ENCODE measurements around the gene APOO. TPM values are rescaled to one million over a fixed set of nuclear protein-coding genes. Genes with fewer than 3 reads are reported as not detected.

Gene APOO
- total RNA-seq, 1 donor from 2014 or later: 6.7 TPM

DNA sequence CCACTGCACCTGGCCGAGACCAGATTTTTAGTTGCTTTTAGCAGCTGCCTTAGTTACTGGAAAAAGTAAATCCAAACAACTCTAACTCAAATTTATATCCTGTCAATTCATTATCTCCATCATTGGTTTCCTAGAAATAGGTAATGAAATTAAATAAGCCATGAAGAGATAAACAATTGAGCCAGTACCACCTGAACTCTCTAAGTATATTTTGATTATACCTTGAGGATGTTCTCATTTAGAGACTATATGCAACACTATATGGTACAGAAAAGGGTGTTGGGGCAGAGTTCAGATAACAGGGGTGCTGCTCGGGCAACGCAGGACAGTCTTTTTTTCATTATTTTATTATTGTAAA lies 89.8 kb downstream of the APOO start:
- no peak for DNase-seq

DNA sequence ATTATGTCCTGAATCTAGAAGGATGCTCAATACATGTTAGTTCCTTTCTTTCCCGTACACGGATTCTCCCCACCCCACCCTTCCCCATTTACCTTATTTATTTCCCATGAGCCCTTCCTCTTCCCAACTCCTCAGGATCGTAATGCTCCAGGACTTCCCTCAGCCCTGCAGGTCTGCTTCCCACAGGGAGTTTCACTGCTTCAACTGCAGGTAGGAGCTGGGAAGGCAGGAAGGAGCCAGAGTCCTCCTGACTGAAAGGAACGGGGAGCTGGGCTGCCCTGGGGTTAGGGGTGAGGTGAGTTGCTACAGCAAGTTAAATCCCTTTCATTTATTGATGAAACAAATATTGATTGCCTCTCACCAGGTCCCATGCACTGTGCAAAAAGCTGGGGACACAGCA lies 91.6 kb downstream of the APOO start:
- DNase-seq: no peak

DNA sequence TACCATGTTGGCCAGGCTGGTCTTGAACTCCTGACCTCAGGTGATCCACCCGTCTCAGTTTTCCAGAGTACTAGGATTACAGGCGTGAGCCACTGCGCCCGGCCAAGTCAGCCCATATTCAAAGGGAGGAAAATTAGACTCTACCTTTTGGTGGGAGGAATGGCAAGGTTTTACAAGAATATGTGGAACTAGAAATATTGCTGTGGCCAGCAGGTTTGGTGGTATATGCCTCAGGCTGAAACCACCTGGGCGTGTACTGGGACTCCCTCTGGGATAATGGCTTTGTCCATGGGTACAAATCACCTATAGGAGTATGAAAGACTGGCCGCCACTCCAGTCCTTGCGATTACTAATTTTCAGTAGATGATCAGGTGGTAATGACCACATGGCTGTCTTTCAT lies 92.4 kb downstream of the APOO start:
- no peak for DNase-seq

DNA sequence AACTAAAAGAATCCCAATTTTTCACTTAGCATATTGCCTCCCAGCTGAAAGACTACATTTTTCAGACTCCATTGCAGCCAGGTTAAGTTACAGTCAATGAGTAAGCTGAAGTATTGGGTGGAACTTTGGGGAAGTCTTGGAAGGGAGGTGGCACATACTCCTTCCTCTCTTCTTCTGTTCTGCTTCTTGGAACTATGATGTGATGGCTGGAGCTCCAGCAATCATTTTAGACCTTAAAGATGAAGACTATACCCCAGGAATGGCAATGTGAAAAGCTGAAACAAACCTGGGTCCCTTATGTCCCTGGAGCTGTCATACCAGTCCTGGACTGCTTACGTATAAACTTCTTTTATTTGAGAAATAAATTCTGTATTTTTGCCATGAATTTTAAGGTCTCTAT lies 93.9 kb downstream of the APOO start:
- DNase-seq: no peak

DNA sequence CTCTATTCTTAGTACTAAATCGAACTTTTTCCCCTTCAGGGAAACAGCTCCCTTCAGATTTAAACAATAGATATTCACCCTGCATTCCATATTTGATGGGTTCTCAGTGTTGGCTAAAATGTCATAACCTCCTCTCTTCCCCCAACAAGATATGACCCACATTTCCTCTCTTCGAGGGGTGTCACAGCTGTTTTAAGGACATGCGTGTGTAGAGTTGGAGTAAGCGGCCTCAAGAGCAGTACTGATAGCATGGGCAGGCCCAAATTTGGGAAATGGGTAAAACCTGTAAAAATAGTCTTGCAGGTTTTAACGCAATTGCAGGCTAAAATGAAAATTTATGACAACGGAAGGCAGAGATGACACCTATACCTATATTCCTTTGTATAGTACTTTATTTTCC lies 96.1 kb downstream of the APOO start:
- DNase-seq: no peak

DNA sequence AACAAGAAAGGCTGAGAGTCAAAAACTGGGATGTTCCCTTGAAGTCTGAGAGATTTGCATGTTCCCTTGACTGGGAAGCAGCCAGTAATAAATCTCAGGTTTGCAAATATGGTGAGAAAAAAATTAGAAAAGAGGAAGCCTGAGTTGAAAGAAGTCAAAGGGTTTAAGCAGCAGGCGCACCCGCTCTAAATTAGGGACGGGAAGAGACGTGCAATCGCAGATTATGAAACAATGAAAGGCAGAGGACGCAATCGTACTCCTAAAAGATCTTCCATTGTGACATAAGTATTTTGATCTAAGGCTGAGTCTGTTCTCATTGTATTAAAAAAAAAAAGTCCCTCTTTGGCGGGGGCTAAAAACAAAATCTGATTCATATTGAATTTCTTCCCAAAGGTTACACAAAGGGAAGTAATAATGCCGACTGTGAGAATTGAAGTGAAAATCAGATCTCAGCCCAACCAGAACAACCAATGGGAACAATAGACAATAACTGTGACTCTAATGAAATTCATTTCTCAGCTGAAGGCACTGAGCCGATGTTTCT lies 96.6 kb downstream of the APOO start:
- DNase-seq: peak; percentile 15

DNA sequence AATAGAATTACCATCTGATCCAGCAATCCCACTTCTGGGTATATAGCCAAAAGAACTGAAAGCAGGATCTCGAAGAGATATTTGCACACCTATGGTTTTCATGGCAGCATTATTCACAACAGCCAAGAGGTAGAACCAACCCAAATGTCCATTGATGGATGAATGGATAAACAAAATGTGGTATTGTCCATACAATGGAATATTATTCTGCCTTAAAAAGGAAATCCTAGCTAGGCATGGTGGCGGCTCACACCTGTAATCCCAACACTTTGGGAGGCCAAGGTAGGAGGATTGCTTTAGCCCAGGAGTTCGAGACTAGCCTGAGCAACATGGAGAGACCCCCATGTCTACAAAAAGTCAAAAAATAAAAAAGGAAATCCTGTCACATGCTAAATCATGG lies 97.5 kb downstream of the APOO start:
- no peak for DNase-seq

DNA sequence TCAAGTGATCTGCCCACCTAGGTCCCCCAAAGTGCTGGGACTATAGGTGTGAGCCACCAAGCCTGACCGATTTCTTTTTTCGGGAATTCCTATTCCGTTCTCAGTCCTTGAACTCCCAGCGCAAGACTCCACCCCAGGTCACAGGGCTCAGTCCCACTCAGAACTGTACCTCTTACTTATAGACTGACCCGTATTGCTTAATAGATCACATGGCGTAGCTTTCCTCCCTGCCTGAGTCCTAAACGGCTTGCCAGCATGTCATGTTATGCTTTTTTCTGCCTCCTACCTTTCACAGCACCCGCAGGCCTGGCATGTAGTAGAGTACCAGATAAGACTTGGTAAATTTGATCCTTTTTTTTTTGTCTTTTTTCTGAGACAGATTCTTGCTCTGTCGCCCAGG lies 102.3 kb downstream of the APOO start:
- DNase-seq: no peak

DNA sequence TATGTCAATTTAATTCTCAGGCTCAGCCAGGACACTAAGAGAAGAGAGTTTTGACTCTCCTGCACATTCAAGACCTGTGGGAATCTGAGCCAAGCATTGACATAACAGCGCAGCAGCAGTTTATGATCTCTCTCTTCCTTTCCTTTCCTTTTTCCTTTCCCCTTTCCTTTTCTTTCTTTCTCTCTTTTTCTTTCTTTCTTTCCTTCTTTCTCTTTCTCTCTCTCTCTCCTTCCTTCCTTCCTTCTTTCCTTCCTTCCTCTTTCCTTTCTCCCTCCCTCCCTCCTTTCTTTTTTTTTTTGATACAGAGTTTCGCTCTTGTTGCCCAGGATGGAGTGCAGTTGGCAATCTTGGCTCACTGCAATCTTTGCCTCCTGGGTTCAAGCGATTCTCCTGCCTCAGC lies 103.2 kb downstream of the APOO start:
- DNase-seq: no peak

DNA sequence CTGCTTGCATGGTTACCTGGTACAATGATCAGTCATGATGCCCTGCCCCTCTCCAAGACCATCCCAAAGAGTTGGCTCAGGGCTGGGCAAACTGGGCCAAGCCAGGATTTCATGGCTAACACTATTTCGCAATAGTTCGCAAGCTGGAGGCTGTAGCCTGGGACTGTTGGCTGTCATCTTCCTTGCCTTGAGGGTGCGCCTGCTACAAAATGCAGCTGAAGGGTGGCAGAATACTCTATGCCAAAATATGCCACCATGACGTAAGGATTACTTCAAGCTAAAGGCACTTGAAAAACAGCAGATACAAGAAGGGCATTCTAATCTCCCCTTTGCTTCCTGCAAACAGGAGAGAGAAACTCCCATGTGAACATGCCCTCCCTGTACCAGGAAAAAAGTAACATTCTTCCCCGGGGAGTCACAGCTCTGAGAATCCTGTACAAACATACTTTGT lies 103.8 kb downstream of the APOO start:
- no peak for DNase-seq

DNA sequence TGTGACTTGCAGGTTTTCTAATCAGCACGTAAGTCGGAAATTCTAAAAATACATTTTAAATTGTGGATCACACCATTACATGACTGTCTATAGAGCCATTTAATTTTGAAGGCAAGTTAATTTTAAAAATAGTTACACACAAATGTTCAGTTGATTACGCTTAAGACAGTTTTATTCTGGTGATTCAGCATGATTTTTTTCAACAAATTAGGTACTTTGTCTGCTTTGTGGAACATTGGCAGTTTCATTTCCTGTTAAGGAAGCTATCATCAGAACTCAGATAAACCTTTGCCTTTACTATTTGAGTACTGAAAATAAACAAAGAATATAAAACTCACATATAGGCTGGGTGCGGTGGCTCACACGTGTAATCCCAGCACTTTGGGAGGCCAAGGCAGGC lies 105.3 kb downstream of the APOO start:
- no peak for DNase-seq

DNA sequence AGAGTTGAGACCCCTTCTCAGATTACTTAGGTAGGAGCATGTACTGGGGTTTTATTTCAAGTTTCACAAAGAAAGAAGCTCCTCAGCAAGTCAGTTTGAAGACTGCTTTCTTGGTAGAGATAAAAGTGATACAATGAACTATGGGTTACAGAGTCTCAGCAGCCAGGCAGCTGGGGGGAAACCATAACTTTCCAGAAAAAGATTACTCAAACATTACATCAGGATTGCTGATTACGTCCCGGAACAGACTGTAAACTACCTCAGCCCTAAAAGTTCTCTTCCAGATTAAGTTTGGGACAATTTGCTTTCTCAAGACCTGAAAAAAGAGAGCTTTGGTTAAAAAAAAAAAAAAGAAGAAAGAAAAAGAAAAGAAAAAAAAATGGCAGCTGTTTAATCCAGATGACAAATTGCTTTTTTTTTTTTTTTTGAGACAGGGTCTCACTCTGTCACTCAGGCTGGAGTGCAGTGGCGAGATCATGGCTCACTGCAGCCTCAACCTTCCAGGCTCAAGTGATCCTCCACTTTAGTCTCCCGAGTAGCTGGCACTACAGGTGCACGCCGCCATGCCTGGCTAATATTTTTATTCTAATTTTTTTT lies 108.2 kb downstream of the APOO start:
- DNase-seq: no peak

DNA sequence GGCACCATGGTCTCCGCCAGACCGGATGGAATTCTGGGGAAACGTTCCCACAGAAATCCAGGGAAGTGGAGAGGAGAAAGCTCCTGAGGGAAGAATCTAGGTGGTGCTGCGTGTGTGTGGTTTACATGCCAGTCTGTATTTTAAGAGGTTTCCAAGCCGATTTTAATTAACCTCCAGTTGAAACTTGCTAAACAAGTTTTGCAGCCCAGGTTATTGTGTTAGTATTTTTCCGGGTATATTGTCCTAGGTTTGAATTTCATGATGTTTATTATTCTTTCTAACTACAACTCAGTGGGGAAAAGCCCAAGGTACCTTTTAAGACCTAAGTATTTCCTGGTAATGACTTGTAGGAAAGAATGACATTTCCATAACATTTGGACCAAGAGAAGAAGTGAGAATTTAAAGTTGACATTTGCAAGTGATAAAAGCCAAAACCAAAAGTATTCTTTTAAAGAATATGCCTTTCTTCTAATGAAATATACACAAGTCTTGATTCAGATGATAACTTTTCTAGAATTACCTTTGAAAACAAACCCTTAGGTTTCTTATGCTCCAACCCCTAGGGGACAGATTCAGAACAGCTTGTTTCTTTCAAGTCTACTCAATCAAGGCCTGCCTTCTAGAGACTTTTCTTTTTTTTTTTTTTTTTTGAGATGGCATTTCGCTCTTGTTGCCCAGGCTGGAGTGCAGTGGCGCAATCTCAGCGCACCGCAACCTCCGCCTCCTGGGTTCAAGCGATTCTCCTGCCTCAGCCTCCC lies 110.2 kb downstream of the APOO start:
- DNase-seq: no peak

DNA sequence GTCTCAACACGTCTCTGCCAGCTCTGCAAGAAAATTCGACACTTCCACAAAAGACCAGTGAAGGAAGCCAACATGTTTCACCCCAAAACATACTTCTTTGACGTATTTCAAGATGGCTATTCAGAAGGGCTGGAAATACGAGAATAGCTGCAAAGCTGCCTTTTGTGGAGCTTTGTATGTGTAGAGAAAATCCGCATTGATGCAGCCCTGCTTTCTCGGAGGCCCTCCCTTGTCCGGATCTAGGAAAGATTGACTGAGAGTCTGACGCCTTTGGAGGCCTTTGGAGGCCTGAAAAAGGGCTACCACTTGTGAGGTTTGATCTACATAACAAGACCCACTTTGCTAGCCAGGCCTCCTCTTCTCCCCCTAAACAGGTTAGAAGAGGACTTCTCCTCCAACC lies 112.5 kb downstream of the APOO start:
- DNase-seq: no peak

DNA sequence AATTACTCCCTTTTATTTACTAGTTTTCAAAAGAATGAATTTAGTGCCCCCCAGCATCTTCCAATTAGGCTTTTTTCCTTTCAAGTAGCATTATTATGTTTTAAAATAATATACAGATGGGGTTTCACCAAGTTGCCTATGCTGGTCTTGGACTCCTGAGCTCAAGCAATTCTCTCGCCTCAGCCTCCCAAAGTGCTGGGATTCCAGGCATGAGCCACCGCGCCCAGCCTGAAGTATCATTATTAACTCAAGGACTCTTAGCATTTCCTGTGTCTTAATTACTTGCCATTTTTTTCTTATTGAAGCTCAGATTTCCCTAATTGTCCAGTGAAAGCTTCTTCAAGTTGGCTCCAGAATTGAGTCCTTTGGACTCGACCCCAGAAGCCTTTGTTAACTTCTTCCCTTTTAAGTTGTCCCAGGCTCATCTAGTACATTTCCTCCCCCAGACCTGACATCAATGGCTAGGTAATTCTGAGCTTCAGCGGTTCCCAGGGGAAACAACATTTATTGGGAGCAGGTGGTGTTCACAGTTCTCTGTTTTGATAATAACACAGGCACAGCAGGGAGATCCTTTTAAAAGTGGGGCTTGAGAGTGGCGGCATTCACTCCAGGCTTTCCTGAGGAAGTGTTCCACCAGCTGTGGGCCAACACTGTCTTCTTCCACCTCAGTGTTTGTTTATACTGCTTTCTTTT lies 114.7 kb downstream of the APOO start:
- no peak for DNase-seq

DNA sequence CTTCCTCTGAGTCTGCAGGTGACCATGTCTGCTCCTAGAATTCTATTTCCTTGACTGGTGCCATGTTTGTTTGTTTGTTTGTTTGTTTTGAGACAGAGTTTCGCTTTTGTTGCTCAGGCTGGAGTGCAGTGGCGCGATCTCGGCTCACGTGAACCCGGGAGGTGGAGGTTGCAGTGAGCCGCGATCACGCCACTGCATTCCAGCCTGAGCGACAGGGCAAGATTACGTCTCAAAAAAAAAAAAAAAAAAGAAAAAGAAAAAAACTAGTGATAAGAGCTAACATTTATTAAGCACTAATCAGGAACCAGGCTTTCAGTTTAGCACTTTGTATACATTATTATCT lies 117.6 kb downstream of the APOO start:
- no peak for DNase-seq

DNA sequence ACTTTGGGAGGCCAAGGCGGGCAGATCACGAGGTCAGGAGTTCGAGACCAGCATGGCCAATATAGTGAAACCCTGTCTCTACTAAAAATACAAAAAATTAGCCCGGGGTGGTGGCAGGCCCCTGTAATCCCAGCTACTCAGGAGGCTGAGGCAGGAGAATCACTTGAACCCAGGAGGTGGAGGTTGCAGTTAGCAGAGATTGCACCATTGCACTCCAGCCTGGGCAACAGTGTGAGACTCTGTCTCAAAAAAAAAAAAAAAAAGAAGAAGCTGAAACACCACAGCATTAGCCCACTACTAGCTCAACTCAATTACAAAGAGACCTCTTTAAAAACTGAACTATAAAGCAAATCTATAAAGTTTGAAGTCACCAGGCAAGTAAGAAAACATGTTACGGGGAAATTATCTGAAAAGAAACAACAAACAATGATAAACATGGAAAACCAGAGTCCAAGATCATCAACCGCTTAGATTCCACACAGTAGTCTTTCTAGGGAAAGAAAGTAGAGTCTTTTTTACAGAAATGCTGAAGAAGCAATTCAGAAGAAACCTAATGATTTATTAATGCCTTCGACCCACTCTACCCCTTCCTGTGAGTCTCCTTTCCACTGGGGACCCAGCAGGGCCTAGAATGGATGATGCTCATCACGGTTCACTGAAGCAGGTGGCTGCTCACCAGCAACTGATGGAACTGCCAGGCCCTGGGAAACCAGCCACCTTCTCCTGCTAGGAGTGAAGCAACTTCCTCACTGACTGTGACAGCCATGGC lies 118.2 kb downstream of the APOO start:
- DNase-seq: no peak

DNA sequence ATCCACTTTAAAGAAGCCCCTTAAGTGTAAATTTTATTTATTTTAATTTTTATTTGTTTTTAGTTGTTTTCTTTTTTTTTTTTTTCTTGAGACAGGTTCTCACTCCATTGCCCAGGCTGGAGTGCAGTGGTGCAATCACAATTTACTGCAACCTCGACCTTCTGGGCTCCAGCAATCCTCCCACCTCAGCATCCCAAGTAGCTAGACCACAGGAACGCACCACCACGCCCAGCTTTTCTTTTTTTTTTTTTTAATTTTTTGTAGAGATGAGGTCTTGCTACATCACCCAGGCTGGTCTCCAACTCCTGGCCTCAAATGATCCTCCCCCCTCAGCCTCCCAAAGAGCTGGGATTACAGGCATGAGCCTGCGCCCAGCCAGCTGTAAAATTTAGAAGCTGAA lies 118.8 kb downstream of the APOO start:
- DNase-seq: no peak

DNA sequence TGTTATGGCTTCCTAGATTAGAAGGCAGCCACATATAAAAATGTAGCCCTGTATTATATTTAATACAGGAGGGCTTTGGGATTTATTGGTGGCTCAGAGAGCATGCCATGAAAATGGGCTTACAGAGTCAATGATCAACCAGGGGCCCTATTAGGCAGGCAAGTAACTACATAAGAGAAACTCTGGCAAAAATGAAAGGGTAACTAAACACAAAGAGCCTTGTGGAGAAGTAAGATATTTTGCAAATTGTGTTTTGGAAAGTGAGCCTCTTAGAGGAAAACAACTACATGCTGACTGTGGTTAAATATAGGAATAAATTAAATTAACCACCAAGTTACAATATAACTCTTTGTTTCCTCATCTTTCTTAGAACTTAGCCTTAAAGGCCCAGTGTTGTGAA lies 119.2 kb downstream of the APOO start:
- DNase-seq: no peak

DNA sequence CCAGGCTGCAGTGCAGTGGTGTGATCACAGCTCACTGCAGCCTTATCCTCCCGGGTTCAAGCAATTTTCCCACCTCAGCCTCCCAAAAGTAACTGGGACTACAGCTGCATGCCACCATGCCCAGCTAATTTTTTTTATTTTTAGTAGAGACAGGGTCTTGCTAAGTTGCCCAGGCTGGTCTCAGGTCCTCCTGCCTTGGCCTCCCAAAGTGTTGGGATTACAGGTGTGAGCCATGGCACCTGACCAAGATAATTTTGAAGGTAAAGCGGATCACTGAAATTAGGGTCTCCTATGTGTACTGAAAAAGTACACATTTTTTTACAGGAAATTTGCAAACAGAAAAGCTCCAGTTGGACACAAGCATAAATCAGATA lies 120.0 kb downstream of the APOO start:
- no peak for DNase-seq

DNA sequence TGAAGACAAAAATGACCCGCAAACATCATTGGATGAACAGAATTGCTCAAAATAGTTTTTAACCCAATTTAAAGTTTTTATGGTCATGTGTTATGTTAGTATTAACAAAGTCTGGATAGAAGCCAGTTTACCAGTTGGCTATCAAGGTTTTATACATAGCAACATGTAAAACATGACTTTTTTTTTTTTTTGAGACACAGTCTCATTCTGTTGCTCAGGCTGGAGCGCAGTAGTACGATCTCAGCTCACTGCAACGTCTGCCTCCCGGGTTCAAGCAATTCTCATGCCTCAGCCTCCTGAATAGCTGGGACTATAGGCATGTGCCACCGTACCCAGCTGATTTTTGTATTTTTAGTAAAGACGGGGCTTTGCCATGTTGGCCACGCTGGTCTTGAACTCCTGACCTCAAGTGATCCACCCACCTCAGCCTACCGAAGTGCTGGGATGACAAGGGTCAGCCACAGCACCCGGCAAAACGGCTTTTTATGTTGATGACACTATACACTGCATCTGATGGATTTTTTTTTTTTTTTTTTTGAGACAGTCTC lies 121.4 kb downstream of the APOO start:
- no peak for DNase-seq

DNA sequence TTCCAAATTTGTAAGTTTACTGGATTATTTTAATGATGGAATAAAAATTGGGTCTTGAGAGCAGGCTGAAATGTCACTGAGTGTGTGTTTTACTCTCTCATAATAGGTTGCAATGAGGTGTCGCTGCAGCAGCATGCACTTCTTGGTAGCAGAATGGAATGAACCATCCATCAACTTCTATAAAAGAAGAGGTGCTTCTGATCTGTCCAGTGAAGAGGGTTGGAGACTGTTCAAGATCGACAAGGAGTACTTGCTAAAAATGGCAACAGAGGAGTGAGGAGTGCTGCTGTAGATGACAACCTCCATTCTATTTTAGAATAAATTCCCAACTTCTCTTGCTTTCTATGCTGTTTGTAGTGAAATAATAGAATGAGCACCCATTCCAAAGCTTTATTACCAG lies 122.2 kb downstream of the APOO start:
- no peak for DNase-seq

Measured in skin of body (tissue), 2 donors.